GM21360 (cell line): ENCODE results near the gene FGF23.

Source experiments
- ATAC-seq: cut with Tn5 transposase; IDR thresholded peaks from one replicate; pipeline ENCODE4 v1.9.1; 2021; ENCODE audit warnings: mild to moderate bottlenecking, moderate library complexity; ENCODE audit not compliant: unreplicated experiment

The FGF23 gene

DNA sequence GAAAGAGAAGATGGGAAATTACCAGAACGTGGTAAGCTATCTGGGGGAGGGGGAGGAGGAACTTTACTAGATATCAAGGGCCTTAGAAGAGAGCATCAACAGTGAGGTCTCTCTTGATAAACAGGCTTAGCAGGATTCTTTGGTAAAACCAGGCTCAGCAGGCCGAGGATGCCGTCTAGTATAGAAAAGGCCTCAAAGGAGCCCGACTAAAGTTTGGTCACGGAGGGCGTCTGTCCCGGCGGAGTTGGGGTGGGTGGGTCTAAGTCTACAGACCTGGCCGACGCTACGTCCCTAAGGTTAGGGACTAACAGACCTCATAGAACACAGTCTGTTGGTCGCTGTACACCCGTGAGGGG lies 59.0 kb downstream of the FGF23 start:
- peak; percentile 21 for ATAC-seq
